Measurements from ENCODE around the gene DNAJB8. TPM values are rescaled to one million over a fixed set of nuclear protein-coding genes. Genes with fewer than 3 reads are reported as not detected.

The DNAJB8 gene
- total and polyA plus RNA-seq, 2 donors (not counting 1 experiment from before 2014, with no cell fraction given) = not detected

- peak overlapping the region; percentile 72 for H3K9ac ChIP-seq (ENCODE audit: insufficient read depth, low read length)
- H3K79me2 ChIP-seq (ENCODE audit: control insufficient read depth, insufficient read depth, low read length) = peaks cover 19% of the 10 kb centered on the region
- H4K20me1 ChIP-seq (ENCODE audit: control insufficient read depth, extremely low read depth, insufficient read depth, low read length) = no peaks in the 10 kb centered on the region
- H3K27ac ChIP-seq (ENCODE audit: insufficient read depth, low read length) = peak overlapping the region; percentile 74
- H3K4me3 ChIP-seq (replicated peaks in 1 of 4; ENCODE audit: control extremely low read depth in 1 of 4, insufficient read depth in 1 of 4, low read depth in 3 of 4, low read length in 4 of 4) = peak overlapping the region in 3 of 4 experiments; percentile 48 to 76 (median 54)
- no peaks in the 10 kb centered on the region for H3K9me3 ChIP-seq (ENCODE audit: control insufficient read depth, insufficient read depth, low read depth, low read length)
- peaks cover 50% of the 10 kb centered on the region for H3K27me3 ChIP-seq (ENCODE audit: control insufficient read depth, insufficient read depth, low read length)
- peak in 1 of 2 donors; percentile 69 for DNase-seq (ENCODE audit: low read depth in 2 of 2)
- H2AFZ ChIP-seq (ENCODE audit: low read length) = peak overlapping the region; percentile 51
- H3K4me2 ChIP-seq (ENCODE audit: extremely low read depth, insufficient read depth, low read length) = peak overlapping the region; percentile 82
- no peak for TF ChIP-seq EZH2 (IDR thresholded peaks at IDR 0.05; ENCODE audit: low read length, missing control alignments)
- no peak for TF ChIP-seq CTCF (conservative IDR thresholded peaks at IDR 0.05 in 1 of 2, IDR thresholded peaks at IDR 0.05 in 1 of 2; ENCODE audit: low read depth in 1 of 2, low read length in 2 of 2)
- H3K4me1 ChIP-seq (ENCODE audit: control insufficient read depth, extremely low read depth, insufficient read depth, low read length) = peaks cover 9% of the 10 kb centered on the region
- H3K36me3 ChIP-seq (ENCODE audit: control insufficient read depth, insufficient read depth, low read length) = no peaks in the 10 kb centered on the region
Measured at GRCh38 chr3:128488991-128489673, 22.4 kb upstream of the DNAJB8 start.

- Histone ChIP-seq H3K27ac (ENCODE audit: insufficient read depth, low read length) (peak overlapping the region; percentile 53), H3K36me3 (ENCODE audit: control insufficient read depth, insufficient read depth, low read length) (no peaks in the 10 kb centered on the region), H3K79me2 (ENCODE audit: control insufficient read depth, insufficient read depth, low read length) (peaks cover 19% of the 10 kb centered on the region)
Measured at GRCh38 chr3:128488636-128488990, 21.9 kb upstream of the DNAJB8 start.

More at GRCh38 chr3:128488636-128488990, 21.9 kb upstream of the DNAJB8 start:
- Histone ChIP-seq H3K4me2 (ENCODE audit: extremely low read depth, insufficient read depth, low read length) (no peak overlapping the region), H3K9me3 (ENCODE audit: control insufficient read depth, insufficient read depth, low read depth, low read length) (no peaks in the 10 kb centered on the region), H2AFZ (ENCODE audit: low read length) (no peak overlapping the region), H4K20me1 (ENCODE audit: control insufficient read depth, extremely low read depth, insufficient read depth, low read length) (no peaks in the 10 kb centered on the region), H3K4me3 (replicated peaks in 1 of 4; ENCODE audit: control extremely low read depth in 1 of 4, insufficient read depth in 1 of 4, low read depth in 3 of 4, low read length in 4 of 4) (peak overlapping the region in 1 of 4 experiments; percentile 76), H3K27me3 (ENCODE audit: control insufficient read depth, insufficient read depth, low read length) (peaks cover 45% of the 10 kb centered on the region), H3K4me1 (ENCODE audit: control insufficient read depth, extremely low read depth, insufficient read depth, low read length) (peaks cover 14% of the 10 kb centered on the region), H3K9ac (ENCODE audit: insufficient read depth, low read length) (no peak overlapping the region)
- peak in 1 of 2 donors; percentile 37 for DNase-seq (ENCODE audit: low read depth in 2 of 2)
- TF ChIP-seq CTCF (conservative IDR thresholded peaks at IDR 0.05 in 1 of 2, IDR thresholded peaks at IDR 0.05 in 1 of 2; ENCODE audit: low read depth in 1 of 2, low read length in 2 of 2) (no peak), EZH2 (IDR thresholded peaks at IDR 0.05; ENCODE audit: low read length, missing control alignments) (peak; percentile 26)

All from fibroblast of lung (primary cell).